Kidney epithelial cell (primary cell): ENCODE data around the gene C19orf12. TPM values are rescaled to one million over a fixed set of nuclear protein-coding genes. Genes with fewer than 3 reads are reported as not detected.

Source experiments
- DNase-seq: peaks from one replicate; pipeline ENCODE4 v3.0.0-alpha.2; 2010; ENCODE audit warnings: low read depth
- H3K27me3 ChIP-seq: 2 replicates; pipeline ENCODE4 v1.6.0; 2011; ENCODE audit warnings: low read length; ENCODE audit not compliant: control insufficient read depth, insufficient read depth
- H3K36me3 ChIP-seq: 2 replicates; pipeline ENCODE4 v1.5.1; 2011; ENCODE audit warnings: low read length; ENCODE audit not compliant: control insufficient read depth, insufficient read depth
- H3K4me3 ChIP-seq: 2 replicates; pipeline ENCODE4 v1.5.1; 2011; ENCODE audit warnings: low read depth, mild to moderate bottlenecking, control low read depth, low read length
- CTCF ChIP-seq: IDR thresholded peaks from 2 replicates; pipeline ENCODE4 v1.5.1; 2011; ENCODE audit warnings: mild to moderate bottlenecking, moderate library complexity, low read length, control low read depth, inconsistent platforms; ENCODE audit not compliant: insufficient read depth, poor library complexity, severe bottlenecking
- total RNA-seq: library from RNA; depleted of rRNA; stranded (reverse); fragments of >200 nt; gene quantifications from 2 replicates; pipeline ENCODE4 v1.2.3, GENCODE V29; 2015

C19orf12 gene
- total RNA-seq, 1 donor from 2014 or later = 39.9 TPM

GRCh38 chr19:29665215-29665825 lies 49.7 kb downstream of the C19orf12 start, which contains the start of gene PLEKHF1:
TSS of gene PLEKHF1 (plus strand) at chr19:29665461. CDS start at chr19:29673840, 8,379 bp downstream.
- Histone ChIP-seq H3K4me3 (peak within 1 kb of the TSS; percentile 82), H3K36me3 (no peaks in the 10 kb centered on the region), H3K27me3 (no peaks in the 10 kb centered on the region)
- TF ChIP-seq CTCF = no peak
- DNase-seq = no peak

- peak overlapping the region; percentile 82 for H3K4me3 ChIP-seq
- H3K36me3 ChIP-seq = no peaks in the 10 kb centered on the region
- no peak for DNase-seq
- H3K27me3 ChIP-seq = no peaks in the 10 kb centered on the region
- no peak for TF ChIP-seq CTCF
Observed at GRCh38 chr19:29664753-29665214, 50.3 kb downstream of the C19orf12 start.

DNA sequence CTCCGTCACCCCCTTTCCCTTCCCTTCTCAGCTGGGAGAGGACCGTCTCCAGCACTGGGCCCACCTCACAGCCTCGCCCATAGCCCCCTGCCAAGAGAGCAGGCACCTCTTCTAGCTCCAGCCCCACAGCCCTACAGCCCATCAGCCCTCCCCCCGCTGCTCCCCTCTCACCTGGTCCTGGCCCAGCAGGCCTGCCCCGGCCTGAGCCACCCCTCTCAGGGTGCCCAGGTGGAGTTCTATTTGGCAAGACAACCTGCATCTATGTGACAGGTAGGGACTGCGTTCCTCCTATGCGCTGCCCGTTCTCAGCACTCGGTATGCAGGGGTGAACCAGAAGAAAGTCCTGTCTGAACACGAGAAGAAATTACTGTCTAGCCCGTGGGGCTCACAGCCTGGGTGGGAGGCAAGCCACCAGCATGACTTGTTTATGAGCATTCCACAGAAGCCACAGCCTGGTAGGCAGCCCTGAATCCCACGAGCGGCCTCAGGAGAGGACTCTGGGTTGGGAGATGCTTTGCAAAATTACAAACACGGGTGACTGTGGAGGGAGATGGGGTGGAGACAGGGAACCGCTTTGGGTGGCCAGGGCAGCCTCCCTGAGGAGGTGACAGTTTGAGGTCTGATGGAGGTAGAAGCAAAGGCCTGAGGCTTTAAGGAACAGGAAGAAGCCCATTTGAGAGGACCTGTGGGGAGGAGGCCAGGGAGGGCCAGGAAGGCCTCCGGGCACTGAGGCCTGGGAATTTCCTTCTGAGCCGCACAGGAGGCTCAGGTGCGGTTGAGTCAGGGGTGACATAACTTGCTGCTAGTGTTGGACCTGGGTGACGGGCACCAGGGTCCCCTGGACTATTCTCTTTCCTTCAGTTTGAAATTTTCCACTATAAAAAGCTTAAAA lies 51.0 kb downstream of the C19orf12 start:
- no peak for TF ChIP-seq CTCF
- no peak overlapping the region for H3K4me3 ChIP-seq
- H3K27me3 ChIP-seq = no peaks in the 10 kb centered on the region
- no peak for DNase-seq
- no peaks in the 10 kb centered on the region for H3K36me3 ChIP-seq

DNA sequence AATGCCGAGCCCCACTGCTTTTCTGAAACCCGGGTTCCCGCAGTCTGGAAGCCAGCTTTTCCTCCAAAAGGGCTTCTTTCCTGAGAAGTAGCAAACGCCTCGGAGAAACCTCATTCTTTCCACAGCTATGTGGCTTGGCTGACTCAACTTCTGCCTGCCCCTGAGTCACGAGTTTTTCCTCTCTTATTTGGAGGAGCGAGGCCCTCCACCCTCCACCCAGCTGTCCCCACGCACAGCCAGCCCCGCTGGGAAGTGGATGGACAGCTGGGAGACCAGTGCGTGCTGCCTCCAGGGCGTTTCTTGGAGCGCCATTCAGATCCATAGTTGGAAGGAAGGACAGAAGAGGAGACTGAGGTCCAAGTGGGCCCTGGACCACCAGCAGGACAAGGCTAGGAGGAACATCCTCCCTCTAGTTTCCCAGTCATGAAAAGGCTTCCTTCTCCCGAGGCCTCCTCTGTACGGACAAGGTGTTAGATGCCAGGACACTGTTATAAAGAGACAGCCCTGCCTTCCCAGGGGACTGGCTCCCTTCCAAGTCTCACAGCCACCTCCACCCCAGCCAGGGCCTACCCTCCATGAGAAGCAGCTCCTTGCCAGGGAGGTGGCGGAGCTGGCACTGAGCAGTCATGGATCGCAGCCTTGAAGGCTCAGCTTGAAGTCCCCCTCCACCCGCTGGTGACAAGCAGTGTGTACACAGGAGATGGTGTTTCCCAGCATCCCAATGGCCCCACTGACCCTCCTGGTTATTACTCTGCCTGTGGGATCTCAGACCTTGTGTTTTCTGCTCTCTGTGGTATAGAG lies 52.3 kb downstream of the C19orf12 start:
- H3K4me3 ChIP-seq = no peak overlapping the region
- DNase-seq = peak; percentile 63
- no peak for TF ChIP-seq CTCF
- H3K27me3 ChIP-seq = no peaks in the 10 kb centered on the region
- no peaks in the 10 kb centered on the region for H3K36me3 ChIP-seq

DNA sequence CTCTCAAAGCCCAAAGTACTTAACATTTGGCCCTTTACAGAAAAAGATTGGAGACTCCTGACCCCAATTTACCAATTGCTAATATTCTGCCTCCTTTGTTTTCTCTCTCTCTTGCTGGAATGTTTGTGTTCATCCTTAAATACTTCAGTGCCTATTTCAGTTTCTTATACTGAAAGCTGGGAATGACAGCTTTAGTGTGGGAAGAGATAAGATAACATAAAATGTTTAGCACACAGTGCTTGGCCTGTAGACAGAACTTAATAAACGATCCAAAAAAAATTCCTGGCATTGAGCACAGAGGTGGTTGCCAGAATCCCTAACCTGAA lies 52.8 kb downstream of the C19orf12 start:
- no peak for DNase-seq
- TF ChIP-seq CTCF = no peak
- Histone ChIP-seq H3K36me3 (no peaks in the 10 kb centered on the region), H3K27me3 (no peaks in the 10 kb centered on the region), H3K4me3 (no peak overlapping the region)
